Measurements from ENCODE around the gene TIGD4. TPM values are rescaled to one million over a fixed set of nuclear protein-coding genes. Genes with fewer than 3 reads are reported as not detected.
A peak's percentile ranks its signal among the peaks of the same experiment; 100 is the strongest.

The TIGD4 gene
- total and polyA plus RNA-seq, 2 of the 8 experiments (the other 6 are each of a cell fraction or from before 2014, with no cell fraction given) = 0.42 to 2.3 TPM

DNA sequence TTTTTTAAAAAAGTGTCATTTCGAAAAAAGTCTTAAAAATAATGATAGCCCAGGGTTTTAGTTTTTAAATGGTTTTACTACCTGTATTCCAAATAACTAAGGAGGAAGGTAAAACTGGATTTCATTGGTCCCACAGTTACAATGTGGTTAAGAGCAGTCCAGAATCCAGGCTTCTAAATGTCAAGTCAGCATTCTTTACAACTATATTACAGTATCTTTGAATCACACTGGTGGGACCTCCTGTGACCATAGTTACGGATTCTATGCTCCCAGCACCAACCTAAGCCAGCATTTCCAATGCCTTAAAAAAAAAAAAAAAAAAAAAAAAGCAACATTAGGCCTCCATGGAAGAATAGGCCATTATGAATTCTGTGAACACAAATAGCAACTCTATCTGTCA, 6.2 kb downstream of the TIGD4 start:
- CTCF ChIA-PET (ENCODE audit: partially characterized antibody) = no interaction called here
- FAIRE-seq (no peak), DNase-seq (ENCODE audit: low read depth in 1 of 2, low spot score in 2 of 2) (no peak)
- no peak overlapping the region for H3K27ac ChIP-seq (ENCODE audit: low read depth, low read length)
- no peaks in the 10 kb centered on the region for H4K20me1 ChIP-seq (replicated peaks in 1 of 2; ENCODE audit: control insufficient read depth in 1 of 2, insufficient read depth in 2 of 2, low read length in 2 of 2)
- no peak overlapping the region for H4K8ac ChIP-seq (ENCODE audit: extremely low read depth, insufficient read depth, low read length)
- no peak overlapping the region for H2AK5ac ChIP-seq (ENCODE audit: low read depth, low read length)
- no peak overlapping the region for H4K5ac ChIP-seq (ENCODE audit: insufficient read length, low read depth, low read length)
- no peaks in the 10 kb centered on the region for H3K79me2 ChIP-seq (ENCODE audit: control insufficient read depth in 1 of 2, insufficient read depth in 2 of 2, low read length in 2 of 2)
- no peaks in the 10 kb centered on the region for H3K36me3 ChIP-seq (ENCODE audit: control insufficient read depth in 2 of 4, insufficient read depth in 4 of 4, low read length in 3 of 4)
- H2BK20ac ChIP-seq (ENCODE audit: low read length) = no peak overlapping the region
- H3K9me3 ChIP-seq (ENCODE audit: insufficient read depth in 2 of 2, low read depth in 1 of 2, low read length in 1 of 2) = no peaks in the 10 kb centered on the region
- H3K23ac ChIP-seq (ENCODE audit: insufficient read length) = no peak overlapping the region
- H2BK120ac ChIP-seq (replicated peaks; ENCODE audit: low read depth, low read length) = no peak overlapping the region
- no peak overlapping the region for H2BK15ac ChIP-seq (ENCODE audit: low read length)
- H3K56ac ChIP-seq (replicated peaks; ENCODE audit: insufficient read length, low read depth, low read length) = no peak overlapping the region
- peak; percentile 84 for TF ChIP-seq MAFK (IDR thresholded peaks at IDR 0.05; ENCODE audit: low read depth, low read length)
- TF ChIP-seq POLR2AphosphoS5 (IDR thresholded peaks at IDR 0.05; ENCODE audit: low read depth, low read length) = no peak
- H3K18ac ChIP-seq (ENCODE audit: extremely low read depth, low read length) = no peak overlapping the region
- no peak overlapping the region for H2BK12ac ChIP-seq (ENCODE audit: low read depth, low read length)
- H3K79me1 ChIP-seq (ENCODE audit: low read depth, low read length) = no peaks in the 10 kb centered on the region
- H3K4me2 ChIP-seq (ENCODE audit: insufficient read depth in 1 of 2, low read depth in 2 of 2, low read length in 2 of 2) = no peak overlapping the region
- H2BK5ac ChIP-seq (ENCODE audit: low read depth, low read length) = no peak overlapping the region
- 94% methylated on average over 2 of the region's 2 CpGs; no CpG with 5 or more reads in 1 of the 2 experiments for WGBS, 2 experiments (ENCODE audit: extremely low coverage in 1 of 2, insufficient coverage in 1 of 2, insufficient read length in 1 of 2, insufficient replicate concordance in 2 of 2, low coverage in 1 of 2, low lambda C conversion rate in 2 of 2, missing lambda C conversion rate in 1 of 2)
- H3K27me3 ChIP-seq (replicated peaks in 1 of 4; ENCODE audit: control insufficient read depth in 3 of 4, extremely low read depth in 1 of 4, insufficient read depth in 3 of 4, low read length in 3 of 4) = no peaks in the 10 kb centered on the region
- no peak overlapping the region for H3K4me3 ChIP-seq (ENCODE audit: extremely low read depth in 1 of 4, insufficient read depth in 2 of 4, low read depth in 3 of 4, low read length in 4 of 4)
- H3K14ac ChIP-seq (ENCODE audit: insufficient read length) = no peak overlapping the region
- no peaks in the 10 kb centered on the region for H3K4me1 ChIP-seq (replicated peaks in 1 of 4; ENCODE audit: control insufficient read depth in 3 of 4, insufficient read depth in 4 of 4, low read length in 3 of 4)
- POLR2A ChIA-PET (ENCODE audit: partially characterized antibody) = no interaction called here
- H3K9ac ChIP-seq (replicated peaks in 1 of 4; ENCODE audit: extremely low read depth in 1 of 4, low read depth in 3 of 4, low read length in 3 of 4) = no peak overlapping the region
- H2AFZ ChIP-seq (ENCODE audit: low read length) = no peak overlapping the region
- H4K91ac ChIP-seq (replicated peaks; ENCODE audit: insufficient read length, low read length) = no peak overlapping the region
- no peaks in the 10 kb centered on the region for H3K23me2 ChIP-seq (ENCODE audit: low read depth, low read length)
- no peak overlapping the region for H3K4ac ChIP-seq (replicated peaks; ENCODE audit: insufficient read length, low read depth, low read length)
